RCC 7860 (cell line): Measurements from ENCODE around the gene BCLAF1.

Experiments used
- DNase-seq: peaks from one replicate; pipeline ENCODE4 v3.0.0-alpha.2; 2015; ENCODE audit warnings: low spot score
- FAIRE-seq: peaks from 2 replicates; lab custom pipeline; 2012; peaks lifted over from hg19 to GRCh38; lab: Jason Lieb, UNC

The BCLAF1 gene, protein sequence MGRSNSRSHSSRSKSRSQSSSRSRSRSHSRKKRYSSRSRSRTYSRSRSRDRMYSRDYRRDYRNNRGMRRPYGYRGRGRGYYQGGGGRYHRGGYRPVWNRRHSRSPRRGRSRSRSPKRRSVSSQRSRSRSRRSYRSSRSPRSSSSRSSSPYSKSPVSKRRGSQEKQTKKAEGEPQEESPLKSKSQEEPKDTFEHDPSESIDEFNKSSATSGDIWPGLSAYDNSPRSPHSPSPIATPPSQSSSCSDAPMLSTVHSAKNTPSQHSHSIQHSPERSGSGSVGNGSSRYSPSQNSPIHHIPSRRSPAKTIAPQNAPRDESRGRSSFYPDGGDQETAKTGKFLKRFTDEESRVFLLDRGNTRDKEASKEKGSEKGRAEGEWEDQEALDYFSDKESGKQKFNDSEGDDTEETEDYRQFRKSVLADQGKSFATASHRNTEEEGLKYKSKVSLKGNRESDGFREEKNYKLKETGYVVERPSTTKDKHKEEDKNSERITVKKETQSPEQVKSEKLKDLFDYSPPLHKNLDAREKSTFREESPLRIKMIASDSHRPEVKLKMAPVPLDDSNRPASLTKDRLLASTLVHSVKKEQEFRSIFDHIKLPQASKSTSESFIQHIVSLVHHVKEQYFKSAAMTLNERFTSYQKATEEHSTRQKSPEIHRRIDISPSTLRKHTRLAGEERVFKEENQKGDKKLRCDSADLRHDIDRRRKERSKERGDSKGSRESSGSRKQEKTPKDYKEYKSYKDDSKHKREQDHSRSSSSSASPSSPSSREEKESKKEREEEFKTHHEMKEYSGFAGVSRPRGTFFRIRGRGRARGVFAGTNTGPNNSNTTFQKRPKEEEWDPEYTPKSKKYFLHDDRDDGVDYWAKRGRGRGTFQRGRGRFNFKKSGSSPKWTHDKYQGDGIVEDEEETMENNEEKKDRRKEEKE

DNA sequence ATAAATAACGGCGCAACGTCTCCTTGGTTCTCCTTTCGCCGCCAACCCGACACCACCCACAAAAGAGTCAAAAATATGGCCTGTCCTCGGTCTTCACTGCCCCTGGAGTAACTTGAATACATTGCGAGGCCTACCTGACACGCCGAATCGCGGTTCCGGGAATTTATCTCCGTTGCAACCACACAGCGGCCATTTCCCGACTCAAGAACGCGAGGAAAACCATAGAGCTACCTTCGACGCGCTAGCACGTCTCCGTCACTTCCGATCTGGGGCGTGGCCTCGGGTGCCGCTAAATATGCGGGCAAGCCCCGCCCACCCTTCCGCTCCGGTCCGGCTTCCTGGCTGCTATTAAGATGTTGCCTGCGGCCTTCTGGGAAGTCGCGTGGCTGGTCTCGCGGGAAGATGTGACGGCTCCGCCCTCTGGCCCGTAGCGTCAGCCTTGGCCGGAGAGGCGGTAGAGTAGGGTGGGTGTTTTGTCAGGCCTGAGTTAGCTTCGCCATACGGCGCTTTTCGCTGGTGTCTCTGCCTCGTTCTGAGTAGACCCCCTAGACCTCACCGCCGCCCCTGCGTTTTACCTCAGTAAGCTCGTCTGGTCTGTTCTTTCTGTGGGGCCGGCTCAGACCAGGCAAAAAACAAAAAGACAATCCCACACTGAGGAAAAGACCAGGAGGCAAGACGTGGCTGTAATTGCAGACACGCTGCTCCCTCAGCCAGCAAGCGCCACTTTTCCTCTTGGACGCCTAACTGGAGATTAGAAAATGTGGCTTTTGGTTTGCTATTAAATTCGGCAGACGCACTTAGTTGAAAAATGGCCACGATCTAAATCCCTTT lies at the start of gene BCLAF1:
Gene BCLAF1, minus strand, starts transcription at position 268 of the 831 bp plus-strand sequence. CDS start 9,980 bp downstream, outside the sequence.
- FAIRE-seq: peak; percentile 85
- peak; percentile 97 for DNase-seq

DNA sequence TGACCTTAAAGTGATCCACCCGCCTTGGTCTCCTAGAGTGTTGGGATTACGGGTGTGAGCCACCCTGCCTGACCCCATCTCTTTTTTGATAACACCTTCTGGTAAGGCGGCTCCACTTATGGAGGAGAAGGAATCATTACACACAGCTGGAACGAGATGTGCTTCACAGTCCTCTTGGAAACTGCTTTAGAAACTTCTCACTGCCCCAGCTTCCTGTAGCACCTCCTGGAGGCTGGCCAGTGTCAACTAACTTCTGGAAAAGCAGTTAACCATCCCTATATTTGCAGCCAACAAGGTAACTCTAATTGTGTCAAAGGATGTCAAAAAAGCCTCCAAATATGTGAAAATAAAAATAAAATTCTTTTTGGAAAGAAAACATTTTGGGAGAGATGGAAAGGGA lies 48.8 kb upstream of the BCLAF1 start:
- FAIRE-seq (no peak), DNase-seq (no peak)

DNA sequence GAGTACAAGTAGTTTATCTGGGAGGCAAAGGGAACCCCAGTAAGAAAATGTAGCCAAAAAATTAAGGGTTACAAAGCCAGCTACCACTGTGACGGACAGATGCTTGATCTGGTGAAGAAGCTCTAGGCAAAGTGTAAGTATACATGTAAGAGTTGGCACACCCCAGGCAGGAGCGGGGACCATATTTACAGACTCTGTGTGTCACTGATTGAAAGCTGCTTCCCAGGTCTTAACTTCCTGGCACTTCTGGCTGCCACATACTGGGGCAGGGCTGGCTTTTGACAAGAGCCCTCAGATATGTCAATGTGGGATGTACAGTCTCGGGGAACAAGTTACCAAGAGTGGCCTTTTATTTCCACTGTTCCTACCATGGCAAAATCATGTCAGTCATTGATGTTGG lies 48.0 kb upstream of the BCLAF1 start:
- no peak for FAIRE-seq

DNA sequence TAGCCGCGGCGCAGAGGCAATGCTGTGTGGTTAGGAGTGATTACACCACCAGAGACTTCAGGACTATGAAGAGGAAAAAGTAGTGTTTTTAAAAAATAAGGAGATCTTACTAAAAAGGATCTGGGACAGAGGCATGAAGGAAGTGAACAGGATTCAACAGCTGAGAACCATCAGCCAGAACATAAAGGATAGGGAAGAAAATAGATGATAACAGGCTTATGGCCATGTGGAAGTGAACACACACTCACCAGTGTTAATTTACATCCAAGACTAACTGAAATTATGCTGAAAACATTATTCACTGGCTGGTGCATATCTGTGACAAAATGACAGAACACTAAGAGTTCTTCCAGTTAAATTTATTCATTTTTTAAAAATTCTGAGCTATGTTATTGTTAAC lies 47.5 kb upstream of the BCLAF1 start:
- FAIRE-seq: no peak

More for the DNA sequence above, 48.0 kb upstream of the BCLAF1 start:
- no peak for DNase-seq

DNA sequence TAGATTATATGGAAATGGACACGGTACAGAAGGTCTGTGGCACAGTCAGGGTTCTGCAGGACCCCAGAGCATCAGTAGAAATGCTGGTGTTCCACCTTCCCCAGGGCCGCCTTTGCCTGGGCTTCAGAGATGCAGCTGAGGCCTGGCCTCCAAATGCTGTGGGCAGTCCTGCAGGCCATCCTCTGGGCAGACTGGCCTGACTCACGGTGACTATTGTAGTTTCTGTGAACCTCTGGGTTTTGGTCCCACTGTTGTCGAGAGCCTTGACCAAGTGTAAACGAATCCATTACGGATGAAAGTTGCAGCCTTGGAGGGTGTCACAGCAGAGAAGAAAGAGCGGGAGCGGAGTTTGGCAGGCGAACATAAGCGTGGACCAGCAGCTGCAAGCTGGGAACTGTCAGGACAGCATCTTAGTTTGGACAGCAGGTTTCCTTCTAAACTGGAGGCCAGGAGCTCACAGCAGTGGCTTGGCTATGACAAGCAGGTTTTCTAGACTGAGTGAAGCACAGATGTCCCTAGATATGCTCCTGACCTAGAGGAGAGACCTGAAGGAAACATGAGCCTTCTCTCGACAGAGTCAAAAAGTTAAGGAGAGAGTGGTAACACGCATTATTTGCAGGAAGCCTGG lies 46.2 kb upstream of the BCLAF1 start:
- no peak for DNase-seq
- FAIRE-seq: no peak

More for the DNA sequence above, 47.5 kb upstream of the BCLAF1 start:
- DNase-seq: no peak

DNA sequence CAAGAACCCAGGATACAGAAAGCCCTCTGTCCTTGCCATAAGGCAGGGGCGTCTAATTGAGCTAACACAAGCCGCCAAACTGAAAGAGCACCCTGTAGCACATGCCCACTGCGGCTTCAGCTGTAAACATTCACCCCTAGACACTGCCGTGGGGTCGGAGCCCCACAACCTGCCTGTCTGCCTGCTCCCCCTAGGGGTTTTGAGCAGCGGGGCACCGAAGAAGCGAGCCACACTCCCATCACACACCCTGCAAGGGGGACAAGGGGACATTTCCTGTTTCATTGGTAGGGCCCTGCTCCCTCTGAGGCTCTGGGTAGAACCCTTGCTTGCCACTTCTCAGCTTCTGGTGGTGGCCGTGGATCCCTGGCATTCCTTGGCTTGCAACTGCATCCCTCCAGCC lies 45.2 kb upstream of the BCLAF1 start:
- FAIRE-seq: no peak
- DNase-seq: no peak

DNA sequence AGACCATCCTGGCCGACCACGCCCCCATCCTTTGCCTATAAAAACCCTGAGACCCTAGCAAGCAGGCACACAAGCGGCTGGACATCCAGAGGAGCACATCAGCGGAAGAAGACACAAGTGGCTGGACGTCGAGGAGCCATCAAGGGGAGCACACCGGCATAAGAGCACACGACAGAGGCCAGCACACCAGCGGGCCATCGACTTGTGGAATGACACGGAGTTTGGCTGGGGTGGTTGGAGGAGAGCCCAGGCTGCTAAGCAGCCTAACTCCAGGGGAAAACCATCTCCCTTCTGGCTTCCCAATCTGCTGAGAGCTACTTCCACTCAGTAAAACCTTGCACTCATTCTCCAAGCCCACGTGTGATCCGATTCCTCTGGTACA lies 44.8 kb upstream of the BCLAF1 start:
- no peak for DNase-seq
- no peak for FAIRE-seq

DNA sequence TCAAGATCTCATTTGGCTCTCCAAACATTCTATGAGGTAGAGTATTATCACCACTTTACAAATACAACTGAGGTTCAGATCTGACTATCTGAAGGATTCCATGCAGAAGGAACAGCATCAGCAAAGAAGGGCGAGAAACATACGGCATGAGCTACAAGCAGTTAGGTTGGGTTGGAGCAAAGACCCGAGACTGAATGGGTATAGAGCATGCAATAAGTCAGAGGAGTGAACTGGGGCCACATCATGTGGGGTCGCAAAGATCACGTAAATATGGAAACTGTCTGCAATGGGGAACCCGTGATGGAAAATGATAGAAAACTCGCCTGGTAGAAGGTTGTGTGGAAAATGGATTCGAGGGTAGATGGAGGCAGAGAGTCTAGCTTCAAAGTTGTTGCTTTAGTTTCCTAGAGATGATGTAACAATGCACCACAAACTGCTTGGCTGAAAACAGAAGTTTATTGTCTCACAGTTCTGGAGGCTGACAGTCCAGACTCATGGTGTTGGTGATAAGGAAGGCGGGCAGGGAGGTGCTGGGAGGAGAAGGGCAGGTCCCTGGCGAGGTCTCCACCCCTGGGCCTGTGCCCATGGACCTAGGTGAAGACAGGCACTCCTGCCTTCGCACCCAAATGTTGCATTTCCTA lies 44.3 kb upstream of the BCLAF1 start:
- FAIRE-seq: no peak
- no peak for DNase-seq

DNA sequence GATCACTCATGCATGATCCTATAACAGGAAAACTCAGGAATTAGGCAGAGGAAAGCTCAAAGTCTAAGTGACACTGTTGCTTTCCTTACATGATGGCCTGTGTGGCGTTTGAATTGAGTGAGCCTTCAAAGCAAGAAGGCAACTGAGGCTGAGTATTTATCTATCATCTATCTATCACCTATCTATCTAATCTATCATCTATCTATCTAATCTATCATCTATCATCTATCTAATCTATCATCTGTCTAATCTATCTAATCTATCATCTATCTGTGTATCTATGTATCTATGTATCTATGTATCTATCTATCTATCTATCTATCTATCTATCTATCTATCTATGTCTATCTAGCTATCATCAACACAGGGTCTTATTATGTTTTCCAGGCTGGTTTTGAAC lies 41.8 kb upstream of the BCLAF1 start:
- DNase-seq (no peak), FAIRE-seq (no peak)

DNA sequence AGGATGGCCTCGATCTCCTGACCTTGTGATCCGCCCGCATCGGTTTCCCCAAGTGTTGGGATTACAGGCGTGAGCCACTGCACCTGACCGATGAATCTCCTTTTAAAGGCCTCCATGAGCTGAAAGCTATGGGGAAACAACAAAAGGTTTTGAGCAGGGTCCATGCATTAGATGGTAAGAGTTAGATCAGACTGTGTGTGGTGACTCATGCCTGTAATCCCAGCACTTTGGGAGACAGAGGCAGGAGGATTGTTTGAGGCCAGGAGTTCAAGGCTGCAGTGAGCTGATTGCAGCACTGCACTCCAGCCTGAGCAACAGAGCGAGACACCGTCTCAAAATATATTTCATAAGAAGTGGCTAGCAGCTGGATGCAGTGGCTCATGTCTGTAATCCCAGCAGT lies 41.0 kb upstream of the BCLAF1 start:
- FAIRE-seq: no peak
- DNase-seq: no peak

DNA sequence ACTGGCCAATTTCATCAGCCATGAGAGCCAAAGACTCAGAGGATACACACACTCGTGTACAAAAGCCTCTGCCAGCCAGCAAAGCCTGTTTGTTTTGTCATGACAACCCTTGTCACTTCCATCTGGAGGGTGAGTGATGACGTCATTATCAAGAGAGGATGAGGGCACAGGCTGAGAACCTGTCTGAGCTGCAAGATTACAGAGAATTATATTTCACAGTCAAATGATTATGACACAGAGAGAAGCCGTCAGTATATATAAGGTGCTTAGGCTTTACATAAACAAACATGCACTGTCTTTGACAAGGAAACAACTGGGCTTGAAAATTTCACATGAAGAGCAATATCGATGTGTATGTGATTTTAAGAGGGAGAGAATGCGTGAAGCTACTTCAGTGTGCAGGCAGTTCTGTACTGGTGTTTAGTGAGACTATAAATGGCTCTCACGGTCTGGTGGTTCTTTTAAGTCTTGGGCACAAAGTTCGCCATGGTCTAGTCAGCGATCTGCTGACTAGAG lies 36.5 kb upstream of the BCLAF1 start:
- DNase-seq (peak; percentile 18), FAIRE-seq (no peak)

GRCh38 chr6:136324686-136325380 lies 35.2 kb upstream of the BCLAF1 start:
- FAIRE-seq: no peak
- no peak for DNase-seq

DNA sequence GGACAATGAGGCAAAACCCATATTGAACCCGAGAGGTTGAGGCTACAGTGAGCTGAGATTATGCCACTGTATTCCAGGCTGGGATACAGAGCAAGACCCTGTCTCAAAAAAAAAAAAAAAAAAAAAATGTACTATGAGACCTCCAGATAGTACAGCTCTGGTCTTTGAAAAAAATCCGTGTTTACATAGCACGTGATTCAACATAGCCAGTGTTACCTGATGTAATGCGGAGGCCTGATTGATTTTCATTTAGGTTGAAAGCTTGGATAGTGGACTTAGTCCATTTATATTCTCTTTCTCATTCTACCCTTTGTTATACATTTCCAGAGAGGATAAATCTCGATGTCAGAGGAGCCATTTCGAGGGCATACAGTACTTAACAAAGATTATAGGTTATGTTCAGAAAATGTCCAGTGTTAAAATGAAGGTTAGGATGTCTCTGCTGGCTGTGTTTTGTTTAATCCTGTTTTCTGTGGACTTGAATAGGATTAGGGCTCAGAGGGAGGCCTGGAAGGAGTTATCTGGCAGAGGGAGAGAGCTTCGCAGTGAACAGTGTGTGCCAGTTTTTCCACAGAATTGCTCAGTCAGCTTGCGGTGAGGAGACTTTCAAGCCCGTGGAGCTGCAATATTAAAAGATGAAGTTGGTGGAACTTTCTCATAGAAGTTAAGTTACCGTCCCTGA lies 33.9 kb upstream of the BCLAF1 start:
- FAIRE-seq (no peak), DNase-seq (no peak)

GRCh38 chr6:136319732-136320131 lies 30.1 kb upstream of the BCLAF1 start:
- no peak for FAIRE-seq
- DNase-seq: no peak

DNA sequence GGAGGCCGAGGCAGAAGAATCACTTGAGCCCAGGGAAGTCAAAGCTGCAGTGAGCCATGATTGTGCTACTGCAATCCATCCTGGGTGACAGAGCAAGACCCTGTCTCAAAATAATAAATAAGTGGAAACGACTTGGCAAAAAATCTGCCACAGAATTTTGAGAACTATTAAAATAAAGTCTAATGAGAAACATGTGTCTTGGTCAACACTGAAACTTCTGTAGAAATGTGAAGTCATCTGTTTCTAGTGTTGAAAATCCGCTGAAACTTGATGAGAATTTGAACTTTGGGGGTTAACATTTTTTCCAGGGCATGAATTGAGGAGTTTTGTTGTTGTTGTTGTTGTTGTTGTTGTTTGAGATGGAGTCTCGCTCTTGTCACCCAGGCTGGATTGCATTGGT lies 29.0 kb upstream of the BCLAF1 start:
- DNase-seq (no peak), FAIRE-seq (no peak)

DNA sequence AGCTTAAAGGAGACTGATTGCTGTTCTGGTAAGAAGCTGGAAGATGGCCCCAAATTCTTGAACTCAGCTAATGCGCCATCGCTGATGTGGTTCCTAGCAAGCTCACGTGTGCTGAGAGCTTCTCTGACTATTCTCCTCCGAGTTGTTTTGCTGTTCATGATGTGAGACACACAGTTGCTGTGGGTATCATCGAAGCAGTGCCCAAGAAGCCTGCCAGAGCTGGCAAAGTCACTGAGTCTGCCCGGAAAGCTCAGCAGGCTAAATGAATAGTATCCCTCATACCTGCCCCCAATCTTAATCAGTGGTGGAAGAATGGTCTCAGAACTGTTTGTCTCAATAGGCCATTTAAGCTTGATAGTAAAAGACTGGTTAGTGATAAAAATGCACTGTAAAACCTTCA lies 28.3 kb upstream of the BCLAF1 start:
- no peak for DNase-seq
- FAIRE-seq: no peak

DNA sequence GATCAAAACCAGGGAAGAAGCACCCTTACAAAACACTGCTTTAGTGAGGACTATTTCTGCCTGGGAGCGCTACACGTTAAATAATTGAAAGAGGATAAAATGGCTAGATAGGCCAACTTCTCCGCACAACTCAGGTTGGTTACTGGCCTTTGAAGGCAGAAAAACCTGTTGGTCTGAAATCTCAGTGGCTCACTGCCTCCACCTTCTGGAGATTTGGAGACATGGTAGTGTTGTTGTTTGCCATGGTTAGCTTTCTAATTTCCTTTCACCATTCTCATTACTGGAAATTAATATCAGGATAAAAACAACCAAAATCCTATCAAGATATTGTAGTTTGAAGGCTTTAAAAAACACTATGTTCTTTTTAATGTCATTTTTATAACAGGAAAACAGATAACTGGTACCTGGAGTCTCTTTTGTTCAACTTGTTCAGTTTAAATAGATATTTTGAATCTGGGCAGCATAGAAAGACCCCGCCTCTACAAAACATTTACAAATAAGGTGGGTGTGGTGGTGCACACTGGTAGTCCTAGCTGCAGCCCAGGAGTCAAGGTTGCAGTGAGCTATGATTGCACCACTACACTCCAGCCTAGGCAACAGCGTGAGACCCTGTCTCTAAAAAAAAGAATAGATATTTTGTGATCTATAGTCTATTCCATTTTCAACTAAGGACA lies 27.5 kb upstream of the BCLAF1 start:
- DNase-seq (peak; percentile 26), FAIRE-seq (peak; percentile 28)

DNA sequence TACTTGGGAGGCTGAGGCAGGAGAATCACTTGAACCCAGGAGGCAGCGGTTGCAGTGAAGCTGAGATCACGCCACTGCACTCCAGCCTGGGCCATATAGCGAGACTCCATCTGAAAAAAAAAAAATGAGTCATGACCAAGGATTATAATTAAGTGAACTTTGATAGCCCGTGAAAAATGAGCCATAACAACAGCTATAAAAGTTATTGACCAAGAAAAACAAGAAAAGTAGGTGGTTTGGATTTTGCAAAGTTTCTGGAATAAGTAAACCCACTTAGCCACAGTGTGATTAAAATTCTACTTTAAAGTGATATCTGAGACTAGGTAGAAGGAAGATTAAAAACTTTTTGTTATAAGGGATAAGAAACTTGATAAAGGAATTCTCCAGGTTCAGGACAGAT lies 25.9 kb upstream of the BCLAF1 start:
- DNase-seq (no peak), FAIRE-seq (no peak)
